HG03439 (cell line): ENCODE data around the gene NFIX.

ENCODE experiments used
- ATAC-seq: cut with Tn5 transposase; IDR thresholded peaks from one replicate; pipeline ENCODE4 v1.9.1; 2021; ENCODE audit warnings: mild to moderate bottlenecking, moderate library complexity; ENCODE audit not compliant: unreplicated experiment

NFIX gene

DNA sequence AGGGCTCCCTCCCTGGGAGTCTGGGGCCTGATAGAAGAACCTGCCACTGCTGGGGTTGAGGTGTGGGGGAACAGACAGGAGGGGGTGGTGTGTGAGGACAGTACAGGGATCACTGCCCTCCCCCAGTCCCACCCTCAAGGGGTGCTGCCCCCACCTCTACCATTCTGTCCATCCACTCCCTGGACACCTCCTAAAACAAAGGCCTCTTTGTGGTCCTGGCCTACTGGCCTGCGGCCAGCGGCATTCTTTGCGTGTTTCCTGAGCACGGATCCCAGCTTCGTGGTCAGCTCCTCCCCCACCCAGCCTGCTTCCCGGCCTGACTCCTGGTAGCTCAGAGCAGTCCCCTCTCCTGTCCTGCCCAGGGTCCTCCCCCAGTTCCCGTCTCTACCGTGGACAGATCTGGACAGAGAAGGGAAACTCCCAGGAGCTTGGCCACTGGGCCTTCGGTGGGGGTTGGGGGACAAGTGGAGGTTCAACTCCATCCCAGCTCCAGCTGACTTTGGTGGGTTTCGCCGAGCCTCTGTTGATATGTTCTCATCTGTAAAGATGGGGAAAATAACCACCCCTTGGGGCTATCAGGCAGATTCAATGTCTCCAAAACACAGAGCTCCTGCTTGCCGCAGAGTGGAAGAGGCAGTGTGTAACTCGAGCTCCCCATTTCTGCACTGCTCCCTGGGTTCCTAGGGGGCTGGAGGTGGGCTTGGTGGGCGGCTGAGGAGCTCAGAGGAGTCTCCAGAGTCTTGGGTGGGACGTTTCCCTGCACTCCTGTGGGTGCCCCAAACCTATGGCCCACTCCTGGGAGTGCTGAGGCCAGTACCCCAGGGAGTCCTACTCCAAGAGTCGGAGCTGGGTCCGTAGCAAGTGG lies 58.7 kb downstream of the NFIX start:
- ATAC-seq, result no peak

DNA sequence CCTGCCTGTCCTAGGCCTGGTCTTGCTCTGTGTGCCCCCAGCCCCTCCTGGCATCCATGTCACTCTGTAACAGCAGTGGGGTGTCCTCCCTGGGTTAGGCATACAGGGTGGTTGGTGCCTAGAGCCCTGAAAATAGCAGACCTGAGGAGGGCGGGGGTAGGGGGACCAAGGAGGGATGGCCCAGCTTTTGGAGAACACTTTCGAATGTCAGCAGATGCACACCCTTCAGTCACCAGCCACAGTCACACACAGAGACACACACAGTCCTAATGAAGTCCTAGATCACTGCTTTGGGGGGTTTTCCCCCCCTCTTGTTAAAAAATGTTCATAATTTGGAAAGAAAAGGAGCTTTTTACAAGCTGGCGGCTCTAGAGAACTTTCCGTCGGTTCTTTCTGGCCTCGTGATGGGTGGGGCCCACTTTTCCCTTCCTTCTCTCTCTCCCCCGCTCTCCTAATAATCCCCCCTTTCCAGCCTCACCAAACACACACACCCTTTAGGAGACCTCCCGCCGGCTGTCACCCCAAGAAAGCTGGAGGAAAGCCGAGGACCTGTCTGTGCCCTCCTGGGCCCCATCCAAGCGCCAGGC lies 59.4 kb downstream of the NFIX start:
- no peak for ATAC-seq

DNA sequence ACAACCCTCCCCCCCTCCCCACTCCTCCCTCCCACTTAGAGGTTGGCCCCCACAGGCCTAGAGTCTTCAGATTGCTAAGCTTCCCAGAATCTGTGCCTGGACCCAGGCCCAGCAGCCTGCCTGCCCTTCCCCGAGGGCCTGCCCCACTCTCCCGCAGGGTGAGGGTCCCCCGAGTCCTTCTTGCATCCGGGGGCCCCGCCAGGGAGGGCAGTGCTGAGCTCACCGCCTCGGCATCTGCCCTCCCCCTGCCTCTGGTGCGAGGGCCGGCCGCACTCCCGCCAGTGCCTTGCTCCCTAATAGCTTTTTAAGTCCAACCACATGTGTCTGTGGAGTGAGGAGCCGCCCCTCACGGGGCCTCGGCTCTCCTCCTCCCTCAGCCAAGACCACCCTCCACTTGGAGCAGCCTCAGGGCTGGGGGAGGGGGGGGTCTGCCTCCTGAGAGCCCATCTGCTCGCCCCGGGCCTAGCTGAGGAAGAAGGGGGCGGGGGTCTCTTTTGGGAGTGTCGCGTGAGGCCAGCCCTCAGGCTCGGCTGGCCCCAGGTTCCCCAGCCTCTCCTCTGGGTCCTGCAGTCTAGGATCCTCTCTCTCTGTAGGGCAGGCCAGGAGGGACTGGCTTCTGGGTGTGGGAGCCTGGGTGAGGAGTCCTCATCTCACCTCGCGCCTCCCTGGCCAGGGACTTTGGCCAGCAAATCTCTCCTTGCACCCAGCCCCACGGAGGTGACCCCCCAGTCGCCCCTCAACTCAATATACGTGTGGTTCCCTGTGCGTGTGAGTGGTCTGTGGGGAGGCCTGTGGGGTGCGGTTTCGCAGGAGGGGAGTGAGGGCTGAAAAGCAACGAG lies 60.2 kb downstream of the NFIX start:
- no peak for ATAC-seq

DNA sequence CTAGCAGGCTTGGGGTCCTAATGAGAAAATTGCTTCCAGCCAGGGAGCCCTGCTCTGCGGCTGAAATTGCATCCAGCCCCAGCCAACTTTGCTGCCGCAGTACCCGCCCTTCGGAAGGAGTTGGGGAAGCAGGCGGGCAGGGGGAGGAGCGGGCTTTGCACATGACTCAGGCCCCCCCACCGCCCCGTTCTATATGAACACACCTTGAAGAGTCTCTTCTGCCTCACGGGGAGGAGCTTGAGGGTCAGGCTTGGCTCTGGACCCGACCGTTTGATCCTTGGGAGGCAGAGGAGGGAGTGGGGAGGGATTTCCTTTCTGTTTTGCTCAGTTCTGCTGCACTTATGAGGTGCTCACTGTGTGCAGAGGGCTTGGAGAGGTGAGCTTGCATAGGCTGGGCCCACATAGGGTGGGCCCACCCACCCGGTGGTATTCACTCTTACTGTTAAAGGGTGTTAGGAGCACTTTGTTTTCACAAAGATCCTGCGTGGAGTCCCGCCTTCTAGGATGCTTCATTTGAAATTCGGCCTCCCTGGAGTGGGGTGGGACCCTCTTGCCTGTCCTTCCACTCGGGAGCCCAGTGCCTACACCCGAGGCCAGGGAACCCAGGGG lies 60.9 kb downstream of the NFIX start:
- ATAC-seq, result no peak

DNA sequence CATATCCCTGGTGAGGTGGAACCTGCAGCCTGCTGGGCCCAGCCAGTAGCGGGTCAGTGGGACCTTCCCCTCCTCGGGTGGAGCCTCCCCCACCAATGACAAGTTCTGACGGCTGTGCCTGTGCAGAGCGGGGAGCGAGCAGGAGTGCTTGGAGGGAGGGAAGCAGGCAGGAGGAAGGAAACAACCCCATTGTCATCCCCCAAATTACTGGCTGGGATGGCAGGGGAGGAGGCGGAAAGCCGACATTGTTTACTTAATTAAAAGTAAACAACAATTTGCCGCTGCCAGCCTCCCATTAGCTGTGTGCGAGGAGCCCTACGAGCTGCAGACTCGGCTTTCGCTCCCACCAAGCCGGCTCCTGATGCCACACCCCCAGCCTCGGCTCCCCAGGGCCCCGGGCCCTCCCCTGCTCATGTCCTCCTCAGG lies 61.9 kb downstream of the NFIX start:
- ATAC-seq, result no peak

DNA sequence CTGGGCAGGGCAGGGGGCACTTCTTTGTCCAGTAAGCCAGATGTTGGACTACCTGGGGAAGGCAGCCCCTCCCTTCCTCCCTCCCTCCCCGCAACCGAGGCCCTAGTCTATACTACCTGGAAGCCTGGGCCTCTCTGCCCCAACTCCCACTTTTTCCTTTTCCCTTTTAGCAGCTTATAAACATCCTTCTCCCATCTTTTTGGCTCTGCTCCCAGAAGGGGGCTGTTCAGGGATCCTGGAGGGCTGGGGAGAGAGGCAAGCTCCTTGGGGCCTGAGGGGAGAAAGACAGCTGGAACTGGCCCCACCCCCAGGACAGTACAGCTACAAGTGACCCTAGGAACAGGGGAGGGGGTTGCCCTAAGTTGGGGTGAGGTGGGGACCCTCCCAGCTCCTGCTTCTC lies 62.5 kb downstream of the NFIX start:
- no peak for ATAC-seq

DNA sequence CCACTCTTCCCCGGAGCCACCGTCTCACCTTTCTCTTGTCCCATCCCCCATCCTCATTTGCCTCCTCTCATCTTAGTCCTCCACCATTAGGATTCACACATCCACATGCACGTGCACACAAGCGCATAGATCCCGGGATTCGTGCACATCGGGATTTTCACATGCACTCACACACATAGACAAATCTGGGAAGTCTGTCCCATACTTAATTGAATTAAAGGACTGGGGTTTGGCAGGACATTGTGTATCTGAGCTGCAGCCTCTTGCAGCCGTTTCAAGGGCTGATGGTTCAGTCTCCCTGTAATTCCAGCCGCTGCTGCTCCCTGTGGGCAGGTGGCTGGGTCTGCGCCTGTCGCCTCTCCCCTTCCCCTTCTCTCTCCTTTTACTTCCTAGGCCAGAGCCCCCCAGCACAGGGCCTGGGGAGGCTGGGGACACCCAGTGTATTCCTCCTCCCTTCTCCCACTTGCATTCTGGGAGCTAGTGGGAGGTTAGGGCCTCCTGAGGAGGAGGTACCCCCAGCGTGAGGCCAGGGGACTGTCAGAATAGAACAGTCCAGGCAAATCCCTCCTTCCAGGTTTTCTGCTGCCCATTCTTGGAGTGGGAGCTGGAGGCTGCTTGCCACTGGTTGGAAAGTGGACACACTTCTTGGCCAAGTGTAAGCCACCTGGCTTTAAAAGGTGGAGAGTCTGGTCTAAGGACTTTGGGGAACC lies 63.8 kb downstream of the NFIX start:
- no peak for ATAC-seq

DNA sequence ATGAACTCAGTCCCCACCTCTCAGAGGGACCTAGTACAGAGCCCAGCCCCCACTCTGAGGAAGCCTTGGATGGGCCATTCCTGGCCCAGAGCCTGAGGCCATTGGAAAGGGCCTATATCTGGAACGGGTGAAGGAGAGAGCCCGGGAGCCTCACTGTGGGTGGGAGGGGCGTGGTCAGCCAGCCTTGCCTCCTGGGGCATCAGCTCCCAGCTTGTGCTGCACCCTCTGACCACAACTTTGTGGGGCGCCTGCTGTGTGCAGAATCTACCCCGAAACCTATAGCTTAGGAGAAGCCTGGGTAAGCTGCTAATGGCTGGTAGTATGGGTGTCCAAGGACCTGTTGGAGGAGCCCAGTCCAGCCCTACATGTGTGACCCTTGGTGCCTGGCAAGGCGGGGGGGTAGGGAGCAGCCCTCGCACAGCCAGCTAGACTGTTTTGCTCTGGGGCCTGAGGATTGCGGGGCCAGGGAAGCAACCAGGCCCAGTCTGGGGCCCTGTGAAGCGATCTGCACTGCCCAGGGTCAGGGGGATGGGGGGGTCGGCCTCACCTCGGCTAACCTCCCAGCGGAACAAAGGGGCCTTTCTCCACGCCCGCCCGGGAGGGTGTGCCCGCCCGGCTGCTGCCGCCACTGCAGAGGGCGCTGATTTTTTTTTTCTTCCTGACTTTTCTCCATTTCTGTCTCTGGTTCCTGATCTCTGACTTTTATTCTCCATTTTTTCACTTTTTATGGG lies 65.1 kb downstream of the NFIX start:
- no peak for ATAC-seq

DNA sequence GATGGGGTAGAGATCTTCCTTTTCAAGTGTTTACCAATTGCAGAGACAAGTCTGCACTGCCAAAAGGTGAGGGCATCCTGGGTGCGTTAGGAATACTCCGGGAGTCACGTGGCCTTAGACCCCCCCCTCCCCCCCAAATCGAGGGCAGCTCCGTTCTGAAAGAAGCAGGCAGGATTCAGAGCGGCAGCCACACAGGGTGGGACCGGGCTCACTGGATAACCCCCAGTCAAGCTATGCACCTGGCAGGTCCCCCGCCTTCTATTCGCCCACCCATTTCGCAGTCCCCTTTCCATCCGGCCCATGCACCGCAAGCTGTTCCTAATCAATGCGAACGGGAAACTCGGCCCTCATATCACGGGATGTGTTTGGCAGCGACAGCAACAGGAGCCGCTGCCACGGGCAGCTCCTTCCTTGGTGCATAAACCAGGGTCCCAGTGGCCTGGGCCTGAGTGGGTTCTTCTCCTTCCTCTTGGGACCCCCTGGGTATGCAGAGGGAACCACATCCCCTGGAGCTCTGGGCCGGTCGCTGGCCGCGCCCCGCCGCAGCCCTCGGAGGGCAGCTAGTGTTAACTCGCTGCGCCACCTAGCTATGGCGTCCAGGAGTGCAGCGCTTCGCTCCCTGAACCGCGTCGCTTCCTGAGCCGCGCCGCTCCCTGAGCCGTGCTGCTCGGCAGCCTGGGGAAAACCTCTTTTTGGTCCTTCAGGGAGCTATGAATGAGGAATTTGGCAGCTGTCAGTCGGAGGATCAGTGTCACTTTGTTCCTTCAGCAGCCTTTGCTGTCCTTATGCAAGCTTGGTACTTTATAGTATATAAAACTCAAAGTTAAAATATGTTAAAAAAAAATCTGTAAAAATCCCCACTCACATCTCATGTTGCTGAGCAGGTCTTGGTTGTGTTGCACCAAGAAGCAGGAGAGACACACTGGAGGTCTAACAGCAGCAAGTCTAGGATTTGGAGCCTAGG lies 66.0 kb downstream of the NFIX start:
- peak; percentile 51 for ATAC-seq

DNA sequence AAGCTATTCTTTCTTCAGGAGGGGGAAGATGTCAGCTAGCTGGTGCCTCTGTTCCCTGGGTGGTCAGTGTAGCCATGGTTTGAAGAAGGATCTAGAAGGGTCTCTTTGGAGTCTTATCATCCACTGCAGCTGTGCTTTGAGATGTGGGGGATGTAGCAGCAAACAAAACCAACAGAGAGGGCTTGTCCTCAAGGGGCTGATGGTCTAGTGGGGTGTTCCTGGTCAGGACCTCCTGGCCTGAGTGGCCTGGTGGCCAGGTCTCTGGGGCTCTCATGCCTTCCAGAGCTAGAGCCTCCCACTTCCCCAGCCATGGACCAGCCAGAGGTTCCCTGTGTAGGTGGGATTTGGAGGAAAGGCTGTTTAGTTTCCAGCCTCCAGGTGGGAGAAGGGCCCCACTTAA lies 67.0 kb downstream of the NFIX start:
- no peak for ATAC-seq

DNA sequence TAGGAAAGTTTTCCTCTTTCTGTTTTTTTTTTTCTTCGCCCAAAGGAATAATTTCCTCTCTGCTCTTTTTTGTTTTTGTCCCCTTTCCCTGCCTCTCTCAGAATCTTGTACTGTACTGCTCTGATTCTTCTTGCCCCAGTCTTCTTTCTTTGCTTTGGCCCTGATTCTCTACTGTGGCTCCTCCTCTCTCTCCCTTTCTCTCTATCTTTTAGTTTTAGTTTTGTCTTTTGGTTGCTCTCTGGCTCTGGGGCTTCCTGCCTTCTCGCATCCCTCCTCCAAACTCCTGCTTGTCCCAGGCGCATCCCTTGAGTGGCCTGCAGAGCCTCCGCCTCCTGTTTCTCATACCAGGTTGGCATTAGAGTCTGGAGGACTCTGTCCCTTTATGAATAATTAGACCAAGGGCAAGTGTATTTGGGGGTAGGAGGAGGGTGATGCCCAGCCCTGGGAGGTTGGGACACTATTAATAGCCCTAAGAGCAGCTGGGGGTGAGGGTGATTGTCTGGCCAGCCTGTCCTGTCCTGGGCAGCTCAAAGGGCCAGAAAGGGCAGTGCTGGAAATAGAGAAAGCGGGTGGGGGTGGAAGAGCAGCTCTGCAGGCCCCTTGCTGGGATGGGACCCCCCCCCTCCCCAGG lies 68.3 kb downstream of the NFIX start:
- ATAC-seq, result no peak

DNA sequence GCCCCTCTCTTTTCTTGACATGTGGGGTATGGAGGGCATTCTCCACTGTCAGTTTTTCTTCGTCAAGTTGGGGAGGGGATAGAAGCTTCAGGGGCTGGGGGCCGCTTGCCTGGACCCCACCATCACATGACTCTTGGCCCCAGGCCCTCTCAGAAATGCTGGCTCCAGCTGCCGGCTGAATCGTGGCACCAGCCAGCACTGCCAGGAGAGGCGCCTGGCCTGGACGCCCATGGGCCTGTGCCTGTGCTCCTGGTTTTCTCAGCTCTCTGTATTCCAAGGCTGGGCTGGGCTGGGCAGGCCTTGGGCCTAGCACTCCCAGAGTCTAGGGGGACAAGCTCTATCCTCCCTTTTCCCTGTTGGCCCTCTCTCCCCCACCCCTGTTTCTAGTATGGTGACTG lies 68.8 kb downstream of the NFIX start:
- no peak for ATAC-seq

DNA sequence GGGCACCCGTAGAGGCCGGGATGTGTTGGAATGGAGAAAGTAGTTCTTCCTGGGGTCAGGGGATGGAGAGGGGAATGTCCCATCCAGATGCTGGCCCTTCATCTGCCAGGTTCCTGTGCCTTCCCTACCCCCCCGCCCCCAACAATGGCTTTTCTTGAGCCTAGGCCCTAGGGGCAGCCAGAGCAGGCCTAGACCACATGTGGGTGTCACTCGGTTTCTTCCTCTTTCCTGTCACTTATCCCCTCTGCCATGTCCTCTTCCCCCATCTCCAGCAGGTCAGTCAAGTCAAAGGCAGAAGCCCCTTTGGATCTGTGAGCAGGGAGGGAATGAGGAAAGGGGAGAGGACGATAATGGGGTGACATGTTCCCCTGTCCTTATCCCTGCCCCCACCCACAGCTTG lies 71.0 kb downstream of the NFIX start:
- ATAC-seq, result no peak

DNA sequence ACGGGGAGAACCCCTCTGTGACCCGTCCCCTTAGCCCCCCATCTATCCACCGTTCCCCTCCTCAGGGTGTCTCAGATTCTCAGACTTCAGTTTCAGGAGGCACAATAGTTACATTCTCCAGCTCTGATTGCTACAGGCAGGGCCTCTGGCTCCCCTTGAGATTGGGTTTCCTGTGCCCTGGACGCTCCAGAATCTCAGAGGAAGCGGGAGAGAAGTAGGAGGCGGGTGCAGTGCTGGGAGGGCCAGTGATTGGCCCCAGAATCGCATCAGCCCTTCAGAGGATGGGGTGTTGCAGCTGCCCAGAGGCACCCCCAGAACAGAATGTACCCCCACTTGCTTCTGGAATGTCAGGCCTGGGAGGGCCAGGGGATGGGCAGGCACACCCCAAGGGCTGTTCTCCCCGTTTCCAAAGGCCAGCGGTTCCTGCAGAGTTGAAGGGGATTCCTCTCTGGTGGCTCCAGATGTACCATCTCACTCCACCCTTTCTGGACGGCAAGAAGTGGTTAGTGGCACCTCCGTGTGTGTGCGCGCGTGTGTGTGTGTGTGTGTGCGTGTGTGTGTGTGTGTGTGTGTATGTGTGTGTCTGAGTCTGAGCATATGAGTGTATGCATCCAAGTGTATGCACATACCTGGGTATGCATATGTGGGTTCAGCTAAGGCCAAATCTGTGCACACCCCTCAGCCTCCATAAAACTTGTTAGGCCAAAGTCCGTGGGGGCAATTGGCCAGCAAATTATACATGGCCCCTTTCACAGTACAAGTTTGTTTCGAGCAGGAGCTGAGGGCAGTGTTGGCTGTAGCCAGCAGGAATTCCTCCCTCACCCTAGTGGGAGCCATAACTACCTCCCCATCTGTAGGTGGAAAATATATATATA lies 71.9 kb downstream of the NFIX start:
- no peak for ATAC-seq

DNA sequence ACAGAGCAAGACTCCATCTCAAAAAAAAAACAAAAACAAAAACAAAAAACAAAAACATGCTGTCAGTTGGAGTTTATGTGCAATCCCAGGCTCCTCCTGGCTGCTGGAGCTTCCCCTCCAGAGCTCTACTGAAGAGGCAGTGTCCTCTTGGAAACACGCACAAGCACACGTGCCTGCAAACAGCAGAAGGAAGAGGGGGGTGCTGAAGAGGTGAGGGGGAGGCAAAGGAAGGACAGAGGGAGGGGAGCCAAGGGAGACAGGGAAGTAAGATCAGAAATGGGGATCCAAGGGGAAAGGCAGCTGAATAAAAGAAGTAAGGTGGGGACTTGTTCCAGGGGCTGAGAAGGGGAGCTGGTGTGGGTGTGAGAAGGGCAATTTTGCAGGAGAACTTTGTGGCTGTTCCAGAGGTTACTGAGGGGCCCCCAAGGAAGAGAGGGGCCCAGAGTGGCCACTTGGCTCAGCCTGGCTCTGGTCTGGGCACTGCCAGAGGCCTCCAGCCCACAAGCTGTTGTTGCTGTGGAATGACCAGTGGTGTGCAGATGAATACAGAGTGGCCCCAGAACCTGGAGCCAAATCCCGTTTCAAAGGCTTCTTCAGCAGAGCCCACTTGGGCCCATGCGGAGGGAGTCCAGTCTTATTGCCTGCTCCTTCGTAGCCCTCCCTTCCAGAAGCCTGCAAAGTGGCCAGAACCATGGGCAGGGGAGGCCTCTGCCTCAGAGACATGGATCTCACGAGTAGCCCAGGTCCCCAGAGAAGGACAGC lies 73.0 kb downstream of the NFIX start:
- ATAC-seq, result no peak

DNA sequence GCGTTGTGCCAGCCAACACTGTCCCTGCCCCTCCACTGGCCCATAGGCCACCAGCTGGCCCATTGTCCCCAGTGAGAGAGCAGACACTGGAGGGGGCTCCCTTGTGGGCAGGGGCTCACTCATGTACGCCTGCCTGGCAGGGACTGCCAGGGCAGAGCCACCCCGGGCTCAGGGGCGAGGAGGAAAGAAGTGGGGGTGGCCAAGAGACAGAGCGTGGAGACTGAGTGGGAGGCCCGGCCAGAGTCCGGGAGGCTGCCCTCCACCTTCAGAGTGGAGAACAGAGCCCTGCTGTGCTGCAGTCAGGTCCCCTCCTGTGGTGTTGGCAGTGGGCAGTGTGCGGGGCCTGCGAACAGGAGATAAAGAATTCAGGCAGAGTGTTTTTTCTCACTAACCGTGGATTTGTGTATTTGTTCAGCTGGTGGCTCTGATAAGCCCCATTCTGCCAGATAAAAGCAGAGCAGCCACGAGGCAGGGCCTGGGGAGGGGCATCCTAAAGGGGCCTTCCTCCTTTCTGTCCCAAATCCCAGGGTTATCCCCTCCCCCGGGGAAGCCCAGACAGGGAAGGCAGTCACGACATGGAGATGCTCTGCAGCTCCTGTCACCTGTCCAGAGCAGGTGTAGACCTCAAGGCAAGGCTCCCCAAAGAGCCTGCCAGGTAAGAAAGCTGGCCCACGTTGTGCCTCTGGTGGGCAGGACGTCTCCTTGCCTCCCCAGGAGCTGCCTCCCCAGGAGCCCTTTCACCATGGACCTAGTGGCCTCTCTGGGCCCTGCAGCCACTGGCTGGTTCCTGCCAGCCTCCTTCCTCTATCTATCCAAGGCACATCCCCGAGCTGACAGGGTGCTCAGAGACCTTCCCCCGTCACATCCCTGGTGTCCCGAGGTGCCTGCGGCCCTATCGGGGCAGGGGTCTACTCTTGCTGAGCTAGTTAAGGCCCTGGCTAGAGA lies 74.4 kb downstream of the NFIX start:
- ATAC-seq, result no peak
